Tibial artery (tissue), 4 donors: Measurements from ENCODE around the gene BPIFB4.

Source experiments
- DNase-seq, 2 donors: peaks; one replicate each; pipeline ENCODE4 v3.0.0-alpha.2; 2019
- H3K27ac ChIP-seq, 2 donors: fragments of 200-600 bp; sonication (generic) in 1 of 2; 1 replicate in 1 of 2; 2 replicates in 1 of 2; pipeline ENCODE4 v1.5.1; 2018 to 2019; ENCODE audit warnings: mild to moderate bottlenecking in 1 of 2
- H3K27me3 ChIP-seq, 2 donors: fragments of 200-600 bp; sonication (generic) in 1 of 2; one replicate each; pipeline versions ENCODE4 v1.5.1 to v1.6.0; 2016 to 2019
- H3K36me3 ChIP-seq, 3 donors: fragments of 200-600 bp; sonication (generic) in 2 of 3; one replicate each; pipeline ENCODE4 v1.5.1; 2016 to 2019; ENCODE audit warnings: mild to moderate bottlenecking in 2 of 3
- H3K4me1 ChIP-seq, 4 donors: fragments of 200-600 bp; sonication (generic) in 2 of 4; 1 replicate in 3 of 4; 2 replicates in 1 of 4; pipeline ENCODE4 v1.5.1; 2016 to 2019
- H3K4me3 ChIP-seq, 2 donors: fragments of 200-600 bp; sonication (generic) in 1 of 2; 1 replicate in 1 of 2; 2 replicates in 1 of 2; pipeline ENCODE4 v1.5.1; 2018 to 2019; ENCODE audit warnings: mild to moderate bottlenecking in 2 of 2
- H3K9me3 ChIP-seq, 3 donors: fragments of 200-600 bp; sonication (generic) in 1 of 3; one replicate each; pipeline ENCODE4 v1.5.1; 2016 to 2019
- intact Hi-C: fragments of 100-400 bp; cut with DNase I; formaldehyde crosslinking; loops from one replicate; pipeline ENCODE4 v1.15.0; 2023; ENCODE audit warnings: low total_unique reads
- TF ChIP-seq, protein P1 (sequence below), 2 experiments: fragments of 200-600 bp in 1 of 2; fragments of 450-650 bp in 1 of 2; IDR thresholded peaks; one replicate each; pipeline ENCODE4 v1.5.1; 2017 to 2019; ENCODE audit warnings: antibody characterized with exemption in 2 of 2, mild to moderate bottlenecking in 1 of 2, moderate library complexity in 1 of 2

BPIFB4 gene

DNA sequence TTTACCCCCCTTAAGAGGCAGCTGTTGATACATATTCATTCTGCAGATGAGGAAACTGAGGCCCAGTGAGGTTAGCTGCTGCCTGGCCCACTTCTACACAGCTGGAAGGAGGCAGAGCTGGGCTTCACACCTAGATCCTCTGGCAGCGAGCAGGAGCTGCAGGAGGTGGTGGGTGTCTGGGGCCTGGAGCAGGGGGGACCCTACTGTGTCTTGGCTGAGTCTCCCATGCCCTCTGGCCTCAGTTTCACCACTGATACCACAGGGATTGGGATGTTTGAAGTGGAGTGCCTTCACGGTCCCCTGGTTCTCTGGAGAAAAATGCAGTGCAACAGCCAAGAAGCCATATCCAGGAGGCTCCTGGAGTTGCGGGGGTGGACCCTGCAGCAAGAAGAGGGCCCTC, 80.3 kb downstream of the BPIFB4 start:
- intact Hi-C loops = no loop called here
- Histone ChIP-seq H3K36me3 (no peaks in the 10 kb centered on the region), H3K27me3 (no peaks in the 10 kb centered on the region), H3K27ac (no peak overlapping the region), H3K4me1 (no peaks in the 10 kb centered on the region), H3K9me3 (no peaks in the 10 kb centered on the region), H3K4me3 (no peak overlapping the region)
- no peak for DNase-seq
- TF ChIP-seq, protein P1, sequence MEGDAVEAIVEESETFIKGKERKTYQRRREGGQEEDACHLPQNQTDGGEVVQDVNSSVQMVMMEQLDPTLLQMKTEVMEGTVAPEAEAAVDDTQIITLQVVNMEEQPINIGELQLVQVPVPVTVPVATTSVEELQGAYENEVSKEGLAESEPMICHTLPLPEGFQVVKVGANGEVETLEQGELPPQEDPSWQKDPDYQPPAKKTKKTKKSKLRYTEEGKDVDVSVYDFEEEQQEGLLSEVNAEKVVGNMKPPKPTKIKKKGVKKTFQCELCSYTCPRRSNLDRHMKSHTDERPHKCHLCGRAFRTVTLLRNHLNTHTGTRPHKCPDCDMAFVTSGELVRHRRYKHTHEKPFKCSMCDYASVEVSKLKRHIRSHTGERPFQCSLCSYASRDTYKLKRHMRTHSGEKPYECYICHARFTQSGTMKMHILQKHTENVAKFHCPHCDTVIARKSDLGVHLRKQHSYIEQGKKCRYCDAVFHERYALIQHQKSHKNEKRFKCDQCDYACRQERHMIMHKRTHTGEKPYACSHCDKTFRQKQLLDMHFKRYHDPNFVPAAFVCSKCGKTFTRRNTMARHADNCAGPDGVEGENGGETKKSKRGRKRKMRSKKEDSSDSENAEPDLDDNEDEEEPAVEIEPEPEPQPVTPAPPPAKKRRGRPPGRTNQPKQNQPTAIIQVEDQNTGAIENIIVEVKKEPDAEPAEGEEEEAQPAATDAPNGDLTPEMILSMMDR (IDR thresholded peaks at IDR 0.05) = no peak

DNA sequence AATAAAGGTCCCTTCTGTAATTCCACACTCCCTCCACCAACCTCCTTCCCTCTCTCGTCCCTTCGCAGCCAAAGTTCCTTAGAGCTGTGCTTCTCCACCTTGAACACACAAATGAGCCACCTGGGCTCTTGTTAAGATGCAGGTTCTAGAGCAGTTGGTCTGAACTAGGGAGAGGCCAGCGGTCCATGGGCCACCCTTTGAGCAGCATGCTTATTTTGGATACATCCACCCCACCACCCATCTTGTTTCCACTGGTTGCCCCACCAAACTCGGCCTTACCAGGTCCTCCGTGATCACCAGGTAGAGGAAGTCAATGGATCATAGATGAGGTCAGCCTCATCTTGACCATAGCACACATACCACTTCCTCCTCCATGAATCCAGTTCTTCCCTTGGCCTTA, 81.2 kb downstream of the BPIFB4 start:
- no peak for DNase-seq
- no peak overlapping the region for H3K4me3 ChIP-seq
- intact Hi-C loops = no loop called here

More for the DNA sequence above, 81.2 kb downstream of the BPIFB4 start:
- H3K27me3 ChIP-seq = no peaks in the 10 kb centered on the region
- TF ChIP-seq, protein P1 (IDR thresholded peaks at IDR 0.05) = no peak
- no peaks in the 10 kb centered on the region for H3K36me3 ChIP-seq
- H3K27ac ChIP-seq = no peak overlapping the region
- no peaks in the 10 kb centered on the region for H3K9me3 ChIP-seq
- no peaks in the 10 kb centered on the region for H3K4me1 ChIP-seq
